H1 (cell line): ENCODE results near the gene MAP4K4. TPM values are rescaled to one million over a fixed set of nuclear protein-coding genes. Genes with fewer than 3 reads are reported as not detected.

ENCODE experiments used
- CTCF ChIA-PET: fragments of 300-600 bp; sonication (Branson Sonifier 250); formaldehyde crosslinking; loops from one replicate; lab custom pipeline; 2021; ENCODE audit not compliant: partially characterized antibody; lab: Charles Lee
- POLR2A ChIA-PET: fragments of 300-600 bp; sonication (Branson Sonifier 250); formaldehyde crosslinking; loops from one replicate; lab custom pipeline; 2021; ENCODE audit warnings: inconsistent platforms; ENCODE audit not compliant: partially characterized antibody; lab: Charles Lee
- DNase-seq, 2 experiments: peaks; one replicate each; pipeline versions ENCODE4 v3.0.0 to v3.0.0-alpha.2; 2010 to 2022; ENCODE audit warnings: low spot score in 2 of 2, low read depth in 1 of 2, mixed read lengths in 1 of 2
- FAIRE-seq: peaks from 2 replicates; lab custom pipeline; 2011; peaks lifted over from hg19 to GRCh38; lab: Jason Lieb, UNC
- H2AFZ ChIP-seq: 2 replicates; pipeline ENCODE4 v1.8.1; 2012; ENCODE audit warnings: low read length, inconsistent platforms
- H2AK5ac ChIP-seq: 2 replicates; pipeline ENCODE4 v1.6.1; 2013; ENCODE audit warnings: low read depth, low read length
- H2BK120ac ChIP-seq: replicated peaks from 2 replicates; pipeline ENCODE3; 2013; ENCODE audit warnings: low read depth, low read length, inconsistent platforms
- H2BK12ac ChIP-seq: 2 replicates; pipeline ENCODE4 v1.6.1; 2013; ENCODE audit warnings: low read depth, low read length
- H2BK15ac ChIP-seq: 2 replicates; pipeline ENCODE4 v1.6.1; 2013; ENCODE audit warnings: low read length
- H2BK20ac ChIP-seq: 2 replicates; pipeline ENCODE4 v1.6.1; 2013; ENCODE audit warnings: low read length
- H2BK5ac ChIP-seq: 2 replicates; pipeline ENCODE4 v1.6.1; 2013; ENCODE audit warnings: low read depth, low read length
- H3K14ac ChIP-seq: 2 replicates; pipeline ENCODE4 v1.6.1; 2013; ENCODE audit warnings: inconsistent platforms; ENCODE audit not compliant: insufficient read length
- H3K18ac ChIP-seq: 2 replicates; pipeline ENCODE4 v1.6.1; 2013; ENCODE audit warnings: low read length; ENCODE audit errors: extremely low read depth
- H3K23ac ChIP-seq: 2 replicates; pipeline ENCODE4 v1.6.1; 2013; ENCODE audit warnings: inconsistent platforms; ENCODE audit not compliant: insufficient read length
- H3K23me2 ChIP-seq: 2 replicates; pipeline ENCODE4 v1.6.1; 2013; ENCODE audit warnings: low read depth, low read length
- H3K27ac ChIP-seq: 2 replicates; pipeline ENCODE4 v1.6.1; 2011; ENCODE audit warnings: low read depth, low read length, inconsistent platforms
- H3K27me3 ChIP-seq, 4 experiments: replicated peaks in 1 of 4; 1 replicate in 1 of 4; 2 replicates in 3 of 4; pipeline versions ENCODE4 v1.6.1 to v1.8.1; 2011 to 2013; ENCODE audit warnings: low read length in 3 of 4, mild to moderate bottlenecking in 3 of 4, inconsistent platforms in 2 of 4, mixed read lengths in 2 of 4, moderate library complexity in 1 of 4; ENCODE audit not compliant: control insufficient read depth in 3 of 4, insufficient read depth in 3 of 4; ENCODE audit errors: extremely low read depth in 1 of 4
- H3K36me3 ChIP-seq, 4 experiments: 2 replicates each; pipeline versions ENCODE4 v1.6.1 to v1.8.1; 2011 to 2013; ENCODE audit warnings: mild to moderate bottlenecking in 4 of 4, low read length in 3 of 4, moderate library complexity in 2 of 4, control low read depth in 1 of 4, inconsistent platforms in 1 of 4; ENCODE audit not compliant: insufficient read depth in 4 of 4, control insufficient read depth in 2 of 4
- H3K4ac ChIP-seq: replicated peaks from 2 replicates; pipeline ENCODE3; 2013; ENCODE audit warnings: low read length, low read depth, mixed read lengths, inconsistent platforms; ENCODE audit not compliant: insufficient read length
- H3K4me1 ChIP-seq, 4 experiments: replicated peaks in 1 of 4; 1 replicate in 1 of 4; 2 replicates in 3 of 4; pipeline versions ENCODE4 v1.6.1 to v1.8.1; 2011 to 2013; ENCODE audit warnings: low read length in 3 of 4, inconsistent platforms in 2 of 4, mixed read lengths in 1 of 4; ENCODE audit not compliant: insufficient read depth in 4 of 4, control insufficient read depth in 3 of 4
- H3K4me2 ChIP-seq, 2 experiments: 2 replicates each; pipeline versions ENCODE4 v1.6.1 to v1.8.1; 2011 to 2013; ENCODE audit warnings: low read depth in 2 of 2, low read length in 2 of 2, control low read depth in 1 of 2, inconsistent platforms in 1 of 2, mild to moderate bottlenecking in 1 of 2; ENCODE audit not compliant: insufficient read depth in 1 of 2
- H3K4me3 ChIP-seq, 4 experiments: fragments of 200-600, 300-600 bp in 1 of 4; sonication (generic), shearing (Covaris generic), sonication (Bioruptor Twin) in 1 of 4; 2 replicates each; pipeline versions ENCODE4 v1.5.1 to v1.8.1; 2011 to 2016; ENCODE audit warnings: low read length in 4 of 4, low read depth in 3 of 4, control low read depth in 2 of 4, inconsistent platforms in 2 of 4, mild to moderate bottlenecking in 2 of 4, mixed read lengths in 1 of 4, moderate library complexity in 1 of 4; ENCODE audit not compliant: insufficient read depth in 2 of 4; ENCODE audit errors: extremely low read depth in 1 of 4
- H3K56ac ChIP-seq: replicated peaks from 2 replicates; pipeline ENCODE3; 2013; ENCODE audit warnings: low read depth, mild to moderate bottlenecking, mixed read lengths, low read length, inconsistent platforms; ENCODE audit not compliant: insufficient read length
- H3K79me1 ChIP-seq: 2 replicates; pipeline ENCODE4 v1.6.1; 2013; ENCODE audit warnings: low read depth, low read length, control low read depth
- H3K79me2 ChIP-seq, 2 experiments: 2 replicates each; pipeline versions ENCODE4 v1.6.1 to v1.8.1; 2012 to 2013; ENCODE audit warnings: low read length in 2 of 2, mild to moderate bottlenecking in 2 of 2, inconsistent platforms in 1 of 2; ENCODE audit not compliant: insufficient read depth in 2 of 2, control insufficient read depth in 1 of 2
- H3K9ac ChIP-seq, 4 experiments: replicated peaks in 1 of 4; 1 replicate in 1 of 4; 2 replicates in 3 of 4; pipeline versions ENCODE4 v1.6.1 to v1.8.1; 2011 to 2013; ENCODE audit warnings: low read depth in 3 of 4, low read length in 3 of 4, control low read depth in 2 of 4, mild to moderate bottlenecking in 2 of 4, moderate library complexity in 2 of 4, inconsistent platforms in 1 of 4; ENCODE audit errors: extremely low read depth in 1 of 4
- H3K9me3 ChIP-seq, 2 experiments: 2 replicates each; pipeline versions ENCODE4 v1.6.1 to v1.8.1; 2012 to 2013; ENCODE audit warnings: mild to moderate bottlenecking in 2 of 2, moderate library complexity in 2 of 2, control low read depth in 1 of 2, inconsistent platforms in 1 of 2, low read depth in 1 of 2, low read length in 1 of 2, mixed read lengths in 1 of 2; ENCODE audit not compliant: insufficient read depth in 2 of 2
- H4K20me1 ChIP-seq, 2 experiments: replicated peaks in 1 of 2; 2 replicates each; pipeline versions ENCODE3 to v1.8.1; 2011 to 2013; ENCODE audit warnings: inconsistent platforms in 2 of 2, low read length in 2 of 2, mild to moderate bottlenecking in 1 of 2; ENCODE audit not compliant: insufficient read depth in 2 of 2, control insufficient read depth in 1 of 2
- H4K5ac ChIP-seq: 2 replicates; pipeline ENCODE4 v1.6.1; 2013; ENCODE audit warnings: low read length, low read depth, mixed read lengths, inconsistent platforms; ENCODE audit not compliant: insufficient read length
- H4K8ac ChIP-seq: 2 replicates; pipeline ENCODE4 v1.8.0; 2013; ENCODE audit warnings: mild to moderate bottlenecking, moderate library complexity, low read length, inconsistent platforms; ENCODE audit not compliant: insufficient read depth; ENCODE audit errors: extremely low read depth
- H4K91ac ChIP-seq: replicated peaks from 2 replicates; pipeline ENCODE3; 2013; ENCODE audit warnings: low read length, mixed read lengths, inconsistent platforms; ENCODE audit not compliant: insufficient read length
- KDM1A ChIP-seq: fragments of 200-600, 300-600 bp; sonication (generic); IDR thresholded peaks from 2 replicates; pipeline ENCODE4 v1.7.1; 2016; ENCODE audit warnings: mild to moderate bottlenecking, low read length, borderline replicate concordance
- NANOG ChIP-seq: IDR thresholded peaks from 2 replicates; pipeline ENCODE4 v1.6.1; 2011; ENCODE audit warnings: low read length, low read depth, mild to moderate bottlenecking, inconsistent platforms; ENCODE audit not compliant: insufficient read depth, poor library complexity, severe bottlenecking
- WGBS, 2 experiments: shearing (Covaris generic) in 1 of 2; methylation state at CpG; one replicate each; pipeline versions ENCODE4 v1.1.6 to v1.1.7; 2013 to 2015; ENCODE audit warnings: low lambda C conversion rate in 2 of 2, mixed read lengths in 2 of 2, inconsistent platforms in 1 of 2, low coverage in 1 of 2, missing lambda C conversion rate in 1 of 2; ENCODE audit not compliant: insufficient replicate concordance in 2 of 2, insufficient coverage in 1 of 2, insufficient read length in 1 of 2; ENCODE audit errors: extremely low coverage in 1 of 2, missing lambda C conversion rate in 1 of 2; 5-methylcytosine and 5-hydroxymethylcytosine counted together
- polyA plus RNA-seq, 7 experiments: library from polyadenylated mRNA; depleted of rRNA in 3 of 7; stranded (reverse) in 5 of 7; unstranded in 2 of 7; fragments of >200 nt in 5 of 7; fragments of 200-250 nt in 2 of 7; gene quantifications; 1 replicate in 5 of 7; 2 replicates in 1 of 7; 4 replicates in 1 of 7; pipeline versions ENCODE4 v1.2.1 to v1.2.3, GENCODE V29; 2011 to 2013; ENCODE audit warnings: missing spikeins in 2 of 7, mixed read lengths in 2 of 7
- total RNA-seq: library from RNA; stranded (reverse); fragmentation: NEBNext Ultra II Directional; extraction: Animal tissue kit (Norgen Biotek cat#: 25700); gene quantifications from 2 replicates; pipeline ENCODE4 v1.2.1, GENCODE V29; 2021

The MAP4K4 gene
- total and polyA plus RNA-seq, 2 of the 8 experiments (the other 6 are each of a cell fraction or from before 2014, with no cell fraction given): 53.2 to 138 TPM

DNA sequence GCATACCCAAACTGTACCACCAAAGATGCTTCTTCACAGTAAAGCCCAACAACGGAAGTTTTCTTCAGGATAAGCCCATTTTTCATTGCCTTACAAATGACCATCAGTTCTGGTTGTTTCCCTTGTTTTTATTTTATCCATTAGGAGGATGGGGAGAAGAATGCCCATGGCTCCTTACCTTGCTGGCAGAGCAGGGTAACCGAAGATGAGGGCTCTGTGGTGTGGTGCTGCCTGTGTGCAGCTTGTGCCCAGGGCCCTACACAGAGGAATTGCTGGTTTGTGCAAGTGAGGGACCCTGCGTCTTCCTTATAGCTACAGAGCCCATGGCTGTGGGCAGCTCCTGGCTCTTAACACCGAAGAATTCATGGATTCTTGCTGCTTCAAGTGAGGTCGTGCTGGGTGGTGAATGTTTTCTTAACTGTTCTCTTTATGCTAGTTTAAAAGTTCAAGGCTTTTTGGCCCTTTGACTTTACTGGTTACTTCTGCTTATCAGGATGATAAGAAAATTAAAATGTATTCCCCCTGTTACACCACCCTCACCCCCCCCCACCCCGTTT, 110.6 kb downstream of the MAP4K4 start:
- Histone ChIP-seq H4K20me1 (peaks cover 2 to 5% of the 10 kb centered on the region in 2 experiments), H3K14ac (no peak overlapping the region), H3K79me1 (peaks cover 7% of the 10 kb centered on the region), H2BK120ac (no peak overlapping the region), H2BK12ac (no peak overlapping the region), H3K79me2 (peaks cover 7 to 93% of the 10 kb centered on the region in 2 experiments; a peak in 3 of 4 replicates), H4K8ac (no peak overlapping the region), H3K36me3 (no peaks in the 10 kb centered on the region), H4K91ac (no peak overlapping the region), H3K9me3 (no peaks in the 10 kb centered on the region)
- no peak for FAIRE-seq
- TF ChIP-seq NANOG (peak; percentile 68), KDM1A (no peak)
- TF ChIP-seq, all 59 proteins: peak for 1
- H3K18ac ChIP-seq: peak overlapping the region; percentile 64; the same call in 1 of the 2 replicates
- H2BK20ac ChIP-seq: peak overlapping the region; percentile 51; the same call in 1 of the 2 replicates
- CTCF ChIA-PET: interaction anchor here (1.0 to 3.8 kb wide), 3 partner anchors 14 to 82 kb away, joined by 3 to 20 read pairs (median 3); no protein-coding TSS in a partner anchor
- DNase-seq: no peak
- no peaks in the 10 kb centered on the region for H3K27me3 ChIP-seq
- peak overlapping the region; percentile 38 to 50; a peak in 3 of 4 replicates for H3K4me2 ChIP-seq
- no peak overlapping the region for H3K4ac ChIP-seq
- H3K4me1 ChIP-seq: peaks cover 4 to 23% (median 20%) of the 10 kb centered on the region in 4 experiments
- POLR2A ChIA-PET: no interaction called here
- no peak overlapping the region for H3K56ac ChIP-seq
- no peak overlapping the region for H4K5ac ChIP-seq
- H3K9ac ChIP-seq: no peak overlapping the region
- no peak overlapping the region for H3K27ac ChIP-seq
- peaks cover 3% of the 10 kb centered on the region; the same call in 1 of the 2 replicates for H3K23me2 ChIP-seq
- H3K23ac ChIP-seq: no peak overlapping the region
- WGBS, 2 experiments: 59% methylated on average over 6 of the region's 6 CpGs; no CpG with 5 or more reads in 1 of the 2 experiments
- H2AFZ ChIP-seq: no peak overlapping the region
- no peak overlapping the region for H3K4me3 ChIP-seq
- H2BK5ac ChIP-seq: peak overlapping the region; percentile 36; the same call in 1 of the 2 replicates
- H2AK5ac ChIP-seq: peak overlapping the region; percentile 4
- H2BK15ac ChIP-seq: no peak overlapping the region
